A549 (cell line): Measurements from ENCODE around the gene LIPT2. TPM values are rescaled to one million over a fixed set of nuclear protein-coding genes. Genes with fewer than 3 reads are reported as not detected.
A peak's percentile ranks its signal among the peaks of the same experiment; 100 is the strongest.

ENCODE experiments used
- ATAC-seq, 2 experiments: fragments of 200-7000 bp in 1 of 2; fragments of >200 bp in 1 of 2; cut with Nextera tagmentation in 1 of 2; cut with Tn5 transposase in 1 of 2; 3 replicates each; pipeline versions ENCODE4 v1.8.0 to v1.9.1; 2018 to 2020; ENCODE audit warnings: mild to moderate bottlenecking in 1 of 2, moderate library complexity in 1 of 2
- CTCF ChIA-PET: fragments of 300-600 bp; sonication (Branson Sonifier 250); formaldehyde crosslinking; extraction: SDS; loops from one replicate; lab custom pipeline; 2021; ENCODE audit warnings: antibody characterized with exemption, inconsistent platforms; lab: Yijun Ruan, JAX
- POLR2A ChIA-PET: fragments of 350-600 bp; formaldehyde crosslinking; extraction: SDS; loops from one replicate; lab custom pipeline; 2021; ENCODE audit warnings: antibody characterized with exemption, inconsistent platforms; lab: Yijun Ruan, JAX
- DNase-seq, 2 experiments: peaks; one replicate each; pipeline versions ENCODE4 v3.0.0 to v3.0.0-alpha.2; 2011 to 2016; ENCODE audit warnings: low read depth in 1 of 2, low spot score in 1 of 2
- FAIRE-seq: peaks from 2 replicates; lab custom pipeline; 2011; peaks lifted over from hg19 to GRCh38; lab: Jason Lieb, UNC
- H3K27ac ChIP-seq, 2 experiments: fragments of >200 bp; sonication (Bioruptor Twin); formaldehyde crosslinking; 3 replicates each; pipeline ENCODE4 v1.5.1; 2016 to 2017
- H3K4me1 ChIP-seq: fragments of >200 bp; sonication (Bioruptor Twin); formaldehyde crosslinking; 3 replicates; pipeline ENCODE4 v1.6.1; 2016
- H3K4me2 ChIP-seq: fragments of >200 bp; sonication (Bioruptor Twin); formaldehyde crosslinking; 3 replicates; pipeline ENCODE4 v1.6.1; 2016
- H3K4me3 ChIP-seq: fragments of >200 bp; sonication (Bioruptor Twin); formaldehyde crosslinking; 3 replicates; pipeline ENCODE4 v1.5.1; 2016
- H3K9me3 ChIP-seq: fragments of >200 bp; sonication (Bioruptor Twin); formaldehyde crosslinking; 3 replicates; pipeline ENCODE4 v1.6.1; 2016
- ATOH8 ChIP-seq: fragments of 250-450 bp; sonication (Bioruptor Pico); IDR thresholded peaks from 2 replicates; pipeline ENCODE4 v1.5.0; 2020; ENCODE audit warnings: low read depth, mild to moderate bottlenecking, moderate library complexity
- BHLHE40 ChIP-seq: IDR thresholded peaks from 2 replicates; pipeline ENCODE4 v1.6.1; 2012; ENCODE audit warnings: low read depth, low read length, inconsistent platforms
- CBX2 ChIP-seq: fragments of 200-600 bp; sonication (generic); IDR thresholded peaks from 2 replicates; pipeline ENCODE4 v1.6.1; 2016; ENCODE audit warnings: low read depth, mild to moderate bottlenecking, borderline replicate concordance
- CTCF ChIP-seq: fragments of >200 bp; sonication (Bioruptor Twin); formaldehyde crosslinking; IDR thresholded peaks from 3 replicates; pipeline ENCODE4 v1.5.1; 2016
- GATA3 ChIP-seq: IDR thresholded peaks from 2 replicates; pipeline ENCODE4 v1.6.1; 2012; ENCODE audit warnings: borderline replicate concordance
- HES2 ChIP-seq: fragments of >200 bp; sonication (Bioruptor Twin); formaldehyde crosslinking; IDR thresholded peaks from 2 replicates; pipeline ENCODE4 v1.6.1; 2016
- HMGXB4 ChIP-seq: fragments of 250-450 bp; sonication (Bioruptor Pico); IDR thresholded peaks from 2 replicates; pipeline ENCODE4 v1.5.0; 2021; ENCODE audit warnings: mild to moderate bottlenecking, moderate library complexity, borderline replicate concordance
- HOXB5 ChIP-seq: fragments of 250-450 bp; sonication (Bioruptor Pico); IDR thresholded peaks from 2 replicates; pipeline ENCODE4 v1.5.0; 2020; ENCODE audit warnings: mild to moderate bottlenecking, moderate library complexity
- JUN ChIP-seq, 2 experiments: fragments of >200 bp; sonication (Bioruptor Twin); formaldehyde crosslinking; IDR thresholded peaks; 2 replicates in 1 of 2; 3 replicates in 1 of 2; pipeline ENCODE4 v1.6.1; 2016 to 2017
- KDM5A ChIP-seq: fragments of 200-600 bp; sonication (generic); IDR thresholded peaks from 2 replicates; pipeline ENCODE4 v1.6.1; 2016; ENCODE audit warnings: antibody characterized with exemption, mild to moderate bottlenecking
- MAFK ChIP-seq: fragments of 450-650 bp; IDR thresholded peaks from 2 replicates; pipeline ENCODE4 v1.6.1; 2014; ENCODE audit not compliant: partially characterized antibody
- MAX ChIP-seq: IDR thresholded peaks from 2 replicates; pipeline ENCODE4 v1.6.1; 2012
- MYC ChIP-seq: IDR thresholded peaks from 2 replicates; pipeline ENCODE4 v1.6.1; 2012; ENCODE audit warnings: mild to moderate bottlenecking, inconsistent platforms, low read length, improper control_type of control experiment, borderline replicate concordance
- NR3C1 ChIP-seq: fragments of >200 bp; sonication (Bioruptor Twin); formaldehyde crosslinking; IDR thresholded peaks from 3 replicates; pipeline ENCODE4 v1.6.1; 2017
- RARB ChIP-seq: fragments of 250-450 bp; sonication (Bioruptor Pico); IDR thresholded peaks from 2 replicates; pipeline ENCODE4 v1.8.0; 2021; ENCODE audit warnings: mild to moderate bottlenecking, moderate library complexity
- RCOR1 ChIP-seq: fragments of 150-350 bp; IDR thresholded peaks from 2 replicates; pipeline ENCODE4 v1.6.1; 2014; ENCODE audit warnings: antibody characterized with exemption, low read length, low read depth
- REST ChIP-seq: fragments of 200-600 bp; sonication (generic); IDR thresholded peaks from 2 replicates; pipeline ENCODE4 v1.6.1; 2016; ENCODE audit warnings: antibody characterized with exemption, mild to moderate bottlenecking, moderate library complexity
- SREBF2 ChIP-seq: fragments of 450-650 bp; IDR thresholded peaks from 2 replicates; pipeline ENCODE4 v1.6.1; 2014; ENCODE audit warnings: mild to moderate bottlenecking, moderate library complexity
- TFCP2L1 ChIP-seq: fragments of 250-450 bp; sonication (Bioruptor Pico); IDR thresholded peaks from 2 replicates; pipeline ENCODE4 v1.5.0; 2021; ENCODE audit warnings: mild to moderate bottlenecking
- USF2 ChIP-seq: fragments of 450-650 bp; IDR thresholded peaks from 2 replicates; pipeline ENCODE4 v1.6.1; 2014; ENCODE audit warnings: antibody characterized with exemption
- ZFP36 ChIP-seq: fragments of 450-650 bp; IDR thresholded peaks from 2 replicates; pipeline ENCODE4 v1.6.1; 2014; ENCODE audit warnings: borderline replicate concordance; ENCODE audit not compliant: partially characterized antibody
- ZNF302 ChIP-seq: fragments of 250-450 bp; sonication (Bioruptor Pico); IDR thresholded peaks from 2 replicates; pipeline ENCODE4 v1.9.0; 2021; ENCODE audit warnings: inconsistent platforms, mild to moderate bottlenecking, moderate library complexity
- WGBS: methylation state at CpG from one replicate; pipeline ENCODE4 v1.1.6; 2017; ENCODE audit errors: missing lambda C conversion rate; 5-methylcytosine and 5-hydroxymethylcytosine counted together
- polyA plus RNA-seq, 4 experiments: library from polyadenylated mRNA; depleted of rRNA in 3 of 4; stranded (reverse); fragments of >200 nt; fragmentation: RNase III in 1 of 4; extraction: RNeasy Plus Mini Kit Qiagen cat#74134 plus additional on column Dnase treatment in 1 of 4; gene quantifications; 2 replicates in 3 of 4; 3 replicates in 1 of 4; pipeline ENCODE4 v1.2.3, GENCODE V29; 2011 to 2017

LIPT2 gene
- polyA plus RNA-seq, 2 of the 4 experiments (the other 2 are of a cell fraction), result 4.8 to 9.8 TPM

GRCh38 chr11:74522776-74523175 lies 29.3 kb upstream of the LIPT2 start:
- TF ChIP-seq MAFK (no peak), HOXB5 (CRISPR knock-in tag) (no peak), RCOR1 (no peak), ATOH8 (CRISPR knock-in tag) (no peak), TFCP2L1 (CRISPR knock-in tag) (no peak), HES2 (no peak), HMGXB4 (CRISPR knock-in tag) (no peak), SREBF2 (no peak), REST (no peak), NR3C1 (no peak), GATA3 (no peak), JUN (IDR thresholded peaks at IDR 0.05) (no peak), ZFP36 (no peak), ZNF302 (CRISPR knock-in tag) (no peak), MYC (no peak), CBX2 (no peak), MAX (no peak), KDM5A (no peak)
- TF ChIP-seq, all 56 proteins: peak for 0
- Histone ChIP-seq H3K27ac (no peak overlapping the region), H3K4me1 (no peaks in the 10 kb centered on the region), H3K9me3 (no peaks in the 10 kb centered on the region), H3K4me2 (no peak overlapping the region), H3K4me3 (no peak overlapping the region)
- POLR2A ChIA-PET, result interaction anchor here (4.2 kb wide), 1 partner anchor 29 kb away, joined by 18 read pairs; the partner anchor contains the start of gene LIPT2
- WGBS, result 27% methylated on average over 3 of the region's 3 CpGs
- DNase-seq (no peak), ATAC-seq (0 out of 6 replicates have a peak, but pooled peaks of 1 of the 2 experiments have one; percentile 23), FAIRE-seq (no peak)
- CTCF ChIA-PET, result interaction anchor here (1.6 to 4.0 kb wide), 3 partner anchors 48 to 73 kb away, joined by 5 to 18 read pairs (median 5); no protein-coding TSS in a partner anchor

- 62% methylated on average over 2 of the region's 2 CpGs for WGBS
- Histone ChIP-seq H3K4me3 (no peak overlapping the region), H3K4me1 (no peaks in the 10 kb centered on the region), H3K27ac (no peak overlapping the region), H3K9me3 (no peaks in the 10 kb centered on the region), H3K4me2 (no peak overlapping the region)
- DNase-seq (no peak), ATAC-seq (no peak), FAIRE-seq (no peak)
- POLR2A ChIA-PET, result interaction anchor here (4.2 kb wide), 1 partner anchor 28 kb away, joined by 18 read pairs; the partner anchor contains the start of gene LIPT2
- CTCF ChIA-PET, result interaction anchor here (0.8 to 4.0 kb wide), 6 partner anchors 41 to 266 kb away, joined by 3 to 18 read pairs (median 5); no protein-coding TSS in a partner anchor
- TF ChIP-seq USF2, result no peak
- no peak for TF ChIP-seq CTCF
- TF ChIP-seq RARB (CRISPR knock-in tag), result no peak
- no peak for TF ChIP-seq CBX2
- no peak for TF ChIP-seq BHLHE40
Observed at GRCh38 chr11:74521666-74522252, 28.2 kb upstream of the LIPT2 start.
